Erythroblast (primary cell): ENCODE measurements around the gene CABLES1.
"Not testable (repeated sequence)": the region's sequence is repeated elsewhere in the genome, so short reads cannot be mapped to it uniquely, and the experiment has no call there.

Experiments used
- GATA1 ChIP-seq: IDR thresholded peaks from 2 replicates; pipeline ENCODE4 v1.6.1; 2011; ENCODE audit warnings: low read depth, mild to moderate bottlenecking, control low read depth, low read length, moderate library complexity
- POLR2A ChIP-seq: IDR thresholded peaks from 2 replicates; pipeline ENCODE4 v1.6.1; 2011; ENCODE audit warnings: mild to moderate bottlenecking, low read length

DNA sequence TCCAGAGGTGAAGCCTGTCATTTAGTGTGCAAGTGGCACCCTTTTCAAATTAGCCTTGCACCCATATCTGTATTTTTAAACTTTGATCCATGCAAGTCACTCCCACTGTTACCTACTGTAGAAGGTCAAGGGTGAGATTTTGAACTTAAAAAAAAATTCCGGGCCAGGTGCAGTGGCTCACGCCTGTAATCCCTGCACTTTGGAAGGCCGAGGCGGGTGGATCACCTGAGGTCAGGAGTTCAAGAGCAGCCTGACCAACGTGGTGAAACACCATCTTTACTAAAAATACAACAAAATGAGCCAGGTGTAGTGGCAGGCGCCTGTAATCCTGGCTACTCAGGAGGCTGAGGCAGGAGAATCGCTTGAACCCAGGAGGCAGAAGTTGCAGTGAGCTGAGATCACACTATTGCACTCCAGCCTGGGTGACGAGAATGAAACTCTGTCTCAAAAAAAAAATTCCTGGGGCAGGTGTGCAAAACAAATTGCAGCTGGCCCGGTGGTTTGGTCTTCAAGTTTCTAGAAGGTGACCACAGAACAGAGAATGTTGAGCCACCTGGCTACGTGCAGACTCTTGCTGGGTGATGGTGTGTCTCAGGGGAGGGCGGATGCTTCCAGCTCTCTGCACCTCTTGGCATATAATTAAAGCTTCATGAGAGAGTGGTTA, 106.7 kb downstream of the CABLES1 start:
- not testable (repeated sequence) for TF ChIP-seq POLR2A, GATA1
